ENCODE data around the gene ADAP2.

Gene ADAP2

GRCh38 chr17:30920683-30921543 lies 832 bp upstream of the ADAP2 start:
- no peak overlapping the region for H2AFZ ChIP-seq (ENCODE audit: low read depth)
- H3K36me3 ChIP-seq (ENCODE audit: insufficient read depth), result no peaks in the 10 kb centered on the region
- no peaks in the 10 kb centered on the region for H3K4me1 ChIP-seq (ENCODE audit: low read depth, poor library complexity, severe bottlenecking)
- no peaks in the 10 kb centered on the region for H3K79me2 ChIP-seq (ENCODE audit: insufficient read depth, low read depth)
- no peaks in the 10 kb centered on the region for H3K27me3 ChIP-seq (ENCODE audit: insufficient read depth, low read depth)
- no peak for TF ChIP-seq CTCF (conservative IDR thresholded peaks at IDR 0.05; ENCODE audit: low read depth, low read length)
- no peak overlapping the region for H3K9ac ChIP-seq
- no peak overlapping the region for H3K4me2 ChIP-seq
- H3K27ac ChIP-seq, result no peak overlapping the region
- no peak overlapping the region for H3K4me3 ChIP-seq (IDR thresholded peaks at IDR 0.05; ENCODE audit: insufficient read depth, low read depth, low read length)
- no peaks in the 10 kb centered on the region for H4K20me1 ChIP-seq (ENCODE audit: insufficient read depth)

GRCh38 chr17:30922235-30923030 lies 688 bp downstream of the ADAP2 start:
- no peaks in the 10 kb centered on the region for H3K36me3 ChIP-seq (ENCODE audit: insufficient read depth)
- H3K4me3 ChIP-seq (IDR thresholded peaks at IDR 0.05; ENCODE audit: insufficient read depth, low read depth, low read length), result no peak overlapping the region
- H3K27ac ChIP-seq, result no peak overlapping the region
- no peak for TF ChIP-seq CTCF (conservative IDR thresholded peaks at IDR 0.05; ENCODE audit: low read depth, low read length)
- peaks cover 10% of the 10 kb centered on the region for H3K4me1 ChIP-seq (ENCODE audit: low read depth, poor library complexity, severe bottlenecking)
- H3K9ac ChIP-seq, result no peak overlapping the region
- H2AFZ ChIP-seq (ENCODE audit: low read depth), result no peak overlapping the region
- no peaks in the 10 kb centered on the region for H3K27me3 ChIP-seq (ENCODE audit: insufficient read depth, low read depth)
- H3K4me2 ChIP-seq, result no peak overlapping the region
- H4K20me1 ChIP-seq (ENCODE audit: insufficient read depth), result no peaks in the 10 kb centered on the region
- H3K79me2 ChIP-seq (ENCODE audit: insufficient read depth, low read depth), result no peaks in the 10 kb centered on the region

- no peaks in the 10 kb centered on the region for H4K20me1 ChIP-seq (ENCODE audit: insufficient read depth)
- TF ChIP-seq CTCF (conservative IDR thresholded peaks at IDR 0.05; ENCODE audit: low read depth, low read length), result no peak
- no peak overlapping the region for H3K27ac ChIP-seq
- no peaks in the 10 kb centered on the region for H3K79me2 ChIP-seq (ENCODE audit: insufficient read depth, low read depth)
- no peak overlapping the region for H2AFZ ChIP-seq (ENCODE audit: low read depth)
- H3K4me1 ChIP-seq (ENCODE audit: low read depth, poor library complexity, severe bottlenecking), result peaks cover 10% of the 10 kb centered on the region
- H3K36me3 ChIP-seq (ENCODE audit: insufficient read depth), result no peaks in the 10 kb centered on the region
- H3K4me2 ChIP-seq, result no peak overlapping the region
- H3K27me3 ChIP-seq (ENCODE audit: insufficient read depth, low read depth), result no peaks in the 10 kb centered on the region
- no peak overlapping the region for H3K9ac ChIP-seq
- H3K4me3 ChIP-seq (IDR thresholded peaks at IDR 0.05; ENCODE audit: insufficient read depth, low read depth, low read length), result no peak overlapping the region
Observed at GRCh38 chr17:30924341-30924740, 2.6 kb downstream of the ADAP2 start.

GRCh38 chr17:30926516-30926915 lies 4.8 kb downstream of the ADAP2 start:
- Histone ChIP-seq H2AFZ (ENCODE audit: low read depth) (no peak overlapping the region; the same call in 1 of the 2 replicates), H3K4me2 (no peak overlapping the region; the same call in 1 of the 2 replicates), H4K20me1 (ENCODE audit: insufficient read depth) (no peaks in the 10 kb centered on the region), H3K4me3 (IDR thresholded peaks at IDR 0.05; ENCODE audit: insufficient read depth, low read depth, low read length) (no peak overlapping the region), H3K36me3 (ENCODE audit: insufficient read depth) (no peaks in the 10 kb centered on the region), H3K27ac (no peak overlapping the region), H3K27me3 (ENCODE audit: insufficient read depth, low read depth) (no peaks in the 10 kb centered on the region), H3K4me1 (ENCODE audit: low read depth, poor library complexity, severe bottlenecking) (peaks cover 10% of the 10 kb centered on the region), H3K79me2 (ENCODE audit: insufficient read depth, low read depth) (no peaks in the 10 kb centered on the region), H3K9ac (no peak overlapping the region)
- no peak for TF ChIP-seq CTCF (conservative IDR thresholded peaks at IDR 0.05; ENCODE audit: low read depth, low read length)

Data from KMS-11 (cell line).